IPS-11a (cell line): ENCODE results near the gene NMRAL1.

Experiments
- H3K4me3 ChIP-seq: one replicate; pipeline ENCODE4 v1.5.1; 2013; ENCODE audit warnings: low read depth, low read length, control low read depth

Gene NMRAL1

GRCh38 chr16:4467916-4468315 lies 6.5 kb downstream of the NMRAL1 start:
- H3K4me3 ChIP-seq: no peak overlapping the region

DNA sequence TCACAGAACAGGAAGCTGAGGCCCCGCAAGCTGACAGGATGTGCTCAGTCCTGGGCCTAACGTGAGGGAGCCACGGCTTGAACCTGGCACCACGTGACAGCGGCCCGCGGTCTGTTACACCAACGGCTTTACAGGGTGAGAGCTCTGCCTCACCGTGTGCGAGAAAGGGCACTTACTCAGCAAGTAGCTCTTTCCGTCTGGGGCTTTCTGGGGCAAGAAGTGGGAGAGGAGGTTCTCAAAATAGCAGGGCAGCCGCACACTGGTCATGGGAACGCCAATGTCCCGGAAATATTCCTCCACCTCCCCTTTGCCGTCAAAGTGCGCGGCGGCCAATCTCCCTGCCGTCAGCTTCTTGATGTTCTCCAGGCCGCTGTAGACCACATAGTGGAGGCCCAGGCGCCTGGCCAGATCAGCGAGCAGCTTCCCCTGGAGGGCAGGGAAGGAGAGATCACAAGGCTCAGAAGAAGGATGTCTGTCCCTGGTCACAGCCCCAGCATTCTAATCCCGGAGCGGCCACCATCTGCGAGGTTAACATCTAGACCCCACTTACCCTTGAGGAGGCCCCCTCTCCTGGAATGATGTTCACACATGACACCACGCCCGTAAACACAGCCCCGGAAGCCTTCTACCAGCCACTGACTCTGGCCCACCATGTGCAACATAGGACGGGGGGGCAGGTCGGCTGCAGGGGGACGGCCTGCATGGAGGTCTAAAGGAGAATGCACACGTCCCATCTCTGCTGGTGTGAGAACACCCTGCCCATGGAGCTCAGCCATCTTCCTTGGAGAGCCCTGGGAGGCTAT lies 8.2 kb downstream of the NMRAL1 start:
- no peak overlapping the region for H3K4me3 ChIP-seq

GRCh38 chr16:4463522-4464163 lies 10.8 kb downstream of the NMRAL1 start:
- H3K4me3 ChIP-seq: no peak overlapping the region

DNA sequence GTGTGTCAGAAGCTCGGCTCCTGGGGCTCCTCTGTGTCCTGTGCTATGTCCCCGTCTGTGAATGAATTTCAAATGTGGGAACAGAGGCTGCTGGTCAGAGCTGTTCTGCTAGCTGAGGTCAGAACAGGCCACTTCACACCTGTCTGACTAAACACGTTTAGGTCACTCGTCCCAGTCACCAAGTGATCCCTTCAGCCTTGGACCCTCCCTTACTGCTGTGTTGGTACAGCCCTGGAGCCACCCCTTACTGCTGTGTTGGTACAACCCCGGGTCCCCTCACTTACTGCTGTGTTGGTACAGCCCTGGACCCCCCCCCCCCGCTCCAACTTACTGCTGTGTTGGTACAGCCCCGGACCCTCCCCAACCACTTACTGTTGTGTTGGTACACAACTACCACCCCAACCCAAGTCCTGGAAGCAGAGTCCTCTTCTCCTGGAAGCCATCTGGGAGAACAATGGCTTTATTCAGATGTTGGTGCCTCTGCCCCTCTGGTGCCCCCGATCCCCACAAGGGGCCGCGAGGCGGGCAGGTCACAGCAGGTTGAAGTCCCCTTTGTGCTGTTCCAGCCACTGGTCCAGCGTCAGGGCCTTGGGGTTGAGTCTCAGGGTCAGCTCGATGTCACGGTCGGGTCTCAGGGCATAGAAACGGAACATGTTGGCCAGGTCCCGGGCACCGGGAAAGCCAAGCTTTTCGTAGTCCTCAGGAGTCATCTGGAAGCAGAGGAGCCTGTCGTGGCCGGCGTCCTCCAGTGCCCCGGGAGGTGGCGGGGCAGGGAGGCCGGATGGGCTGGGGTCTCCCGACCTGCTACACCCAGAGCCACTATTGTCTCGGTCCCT lies 13.0 kb downstream of the NMRAL1 start:
- no peak overlapping the region for H3K4me3 ChIP-seq

GRCh38 chr16:4460936-4461249 lies 13.5 kb downstream of the NMRAL1 start:
- H3K4me3 ChIP-seq: no peak overlapping the region

DNA sequence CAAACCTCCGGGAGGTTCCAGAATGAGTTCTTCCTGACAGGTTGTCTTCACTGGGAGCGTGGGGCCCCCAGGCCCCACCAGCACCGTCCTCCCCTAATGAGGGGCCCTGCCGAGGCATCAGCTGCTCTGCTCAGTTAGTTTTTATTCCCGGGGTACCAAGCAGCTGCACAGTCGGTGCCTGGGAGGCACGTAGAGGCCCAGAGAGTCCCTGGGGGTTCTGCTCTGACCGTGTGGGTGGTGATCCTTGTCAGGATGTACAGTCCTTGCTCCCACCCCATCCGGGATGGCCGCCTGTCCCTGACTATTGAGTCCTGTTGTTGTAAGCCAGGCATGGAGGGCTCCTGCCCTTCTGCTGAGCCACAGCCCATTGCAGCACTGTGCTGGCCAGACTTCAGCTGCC lies 18.5 kb downstream of the NMRAL1 start:
- H3K4me3 ChIP-seq: no peak overlapping the region

GRCh38 chr16:4455081-4455480 lies 19.3 kb downstream of the NMRAL1 start:
- H3K4me3 ChIP-seq: no peak overlapping the region

DNA sequence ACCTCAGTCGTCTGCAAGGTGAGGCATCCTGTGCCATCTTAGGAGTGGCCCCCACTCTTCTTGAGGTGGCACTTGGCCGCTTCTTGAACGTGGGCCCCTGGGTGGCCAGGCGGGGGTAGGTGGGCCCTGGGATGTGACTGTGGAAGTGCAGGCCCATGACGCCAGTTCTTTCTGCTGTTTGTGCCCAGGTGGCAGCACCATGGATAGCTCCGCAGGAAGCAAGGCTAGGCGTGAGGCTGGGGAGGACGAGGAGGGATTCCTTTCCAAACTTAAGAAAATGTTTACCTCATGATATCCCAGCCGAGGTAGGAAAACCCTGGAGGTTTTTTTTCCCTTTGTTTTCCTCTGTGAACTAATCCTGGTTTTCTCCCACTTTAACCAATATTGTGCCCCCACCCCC lies 19.8 kb downstream of the NMRAL1 start:
- H3K4me3 ChIP-seq: no peak overlapping the region

DNA sequence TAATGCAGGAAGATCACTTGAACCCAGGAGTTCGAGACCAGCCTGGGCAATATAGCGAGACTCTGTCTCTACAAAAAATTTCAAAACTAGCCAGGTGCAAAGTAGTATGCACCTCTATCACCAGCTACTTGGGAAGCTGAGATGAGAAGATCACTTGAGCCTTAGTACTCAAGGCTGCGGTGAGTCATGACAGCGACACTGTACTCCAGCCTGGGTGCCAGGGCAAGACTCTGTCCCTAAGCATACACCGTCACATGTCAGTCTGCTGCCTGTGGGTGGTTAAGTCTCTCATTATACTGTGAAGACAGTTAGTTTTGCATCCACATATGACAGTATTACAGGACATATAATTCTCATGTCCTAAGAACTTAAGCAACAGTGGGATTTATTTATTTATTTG lies 21.8 kb downstream of the NMRAL1 start:
- no peak overlapping the region for H3K4me3 ChIP-seq

GRCh38 chr16:4450931-4451519 lies 23.4 kb downstream of the NMRAL1 start:
- no peak overlapping the region for H3K4me3 ChIP-seq

DNA sequence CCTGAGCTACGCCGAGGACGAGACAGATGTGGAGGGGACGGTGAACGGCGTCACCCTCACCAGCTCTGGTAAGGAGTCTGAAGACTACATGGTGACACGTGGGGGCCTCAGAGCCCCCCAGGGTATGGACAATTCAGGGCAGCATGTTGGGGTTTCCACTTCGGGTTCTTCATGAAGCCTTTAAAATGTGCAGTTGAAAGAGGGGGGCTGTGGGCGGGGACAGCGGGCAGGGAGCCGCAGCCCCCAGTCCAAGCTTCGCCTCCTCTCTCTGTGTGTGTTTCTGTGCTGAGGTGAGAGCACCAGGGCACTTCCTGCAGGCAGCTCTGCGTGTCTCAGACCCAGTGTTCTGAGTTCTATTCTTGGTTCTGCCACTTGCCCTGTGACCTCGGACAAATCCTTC lies 24.0 kb downstream of the NMRAL1 start:
- no peak overlapping the region for H3K4me3 ChIP-seq

- no peak overlapping the region for H3K4me3 ChIP-seq
Measured at GRCh38 chr16:4443986-4444385, 30.4 kb downstream of the NMRAL1 start.

GRCh38 chr16:4443271-4443670 lies 31.2 kb downstream of the NMRAL1 start:
- H3K4me3 ChIP-seq: no peak overlapping the region

DNA sequence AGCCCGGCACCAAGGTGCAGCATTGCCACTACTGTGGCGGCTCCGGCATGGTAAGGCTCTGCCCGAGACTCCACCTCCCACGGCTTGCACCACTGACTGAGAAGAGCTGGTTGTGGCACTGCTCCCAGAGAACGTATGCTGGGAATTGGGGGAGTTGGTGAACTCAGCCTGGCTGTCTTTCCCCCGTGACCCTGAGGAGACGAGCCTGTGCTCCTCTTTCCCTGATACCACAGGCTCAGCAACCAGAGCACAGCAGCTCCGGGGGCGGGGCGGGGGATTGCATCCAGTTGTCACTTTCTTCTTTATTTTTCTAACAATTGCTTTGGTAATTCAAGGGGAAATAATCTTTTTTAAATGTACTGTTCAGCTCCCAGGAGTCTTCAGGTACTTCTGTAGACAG lies 32.1 kb downstream of the NMRAL1 start:
- H3K4me3 ChIP-seq: no peak overlapping the region

DNA sequence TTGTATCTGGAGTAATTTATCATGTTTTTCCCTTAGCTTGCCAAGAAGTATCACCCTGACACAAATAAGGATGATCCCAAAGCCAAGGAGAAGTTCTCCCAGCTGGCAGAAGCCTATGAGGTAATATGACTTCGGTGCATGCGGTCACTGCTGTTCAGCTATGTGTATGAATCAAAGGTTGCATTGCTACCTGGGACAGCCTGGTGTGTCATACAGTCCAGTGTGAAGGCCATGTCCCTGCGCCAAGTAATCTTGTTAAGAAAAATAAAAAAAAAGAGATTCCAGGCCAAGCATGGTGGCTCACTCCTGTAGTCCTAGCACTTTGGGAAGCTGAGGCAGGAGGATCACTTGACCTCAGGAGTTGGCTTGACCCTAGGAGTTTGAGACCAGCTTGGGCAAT lies 37.1 kb downstream of the NMRAL1 start:
- no peak overlapping the region for H3K4me3 ChIP-seq

DNA sequence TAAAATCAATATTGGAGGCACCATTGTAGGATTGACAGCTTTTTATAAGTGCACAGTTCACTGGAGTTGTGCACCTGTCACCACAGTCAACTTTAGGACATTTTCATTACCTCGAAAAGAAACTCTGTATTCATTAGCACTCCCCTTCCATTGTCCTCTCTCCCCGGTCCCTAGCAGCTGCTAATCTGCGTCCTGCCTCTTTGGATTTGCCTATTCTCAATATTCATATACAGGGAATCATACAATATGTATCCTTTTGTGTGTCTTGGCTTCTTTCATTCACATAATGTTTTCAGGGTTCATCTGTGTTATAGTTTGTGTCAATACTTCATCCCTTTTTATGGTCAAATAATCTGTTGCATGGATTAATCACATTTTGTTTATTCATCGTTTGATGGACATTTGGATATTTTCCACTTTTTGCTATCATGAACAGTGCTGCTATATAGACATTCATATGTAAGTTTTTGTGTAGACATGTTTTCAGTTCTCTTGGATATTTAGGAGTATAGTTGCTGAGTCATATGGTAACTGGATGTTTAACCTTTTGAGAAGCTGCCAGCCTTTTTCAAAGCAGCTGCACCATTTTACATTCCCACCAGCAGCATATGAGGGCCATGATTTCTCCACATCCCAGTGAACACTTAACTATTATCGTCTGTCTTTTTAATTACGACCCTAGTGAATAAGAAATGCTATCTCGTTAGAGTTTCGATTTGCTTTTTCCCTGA lies 38.9 kb downstream of the NMRAL1 start:
- H3K4me3 ChIP-seq: no peak overlapping the region

- no peak overlapping the region for H3K4me3 ChIP-seq
Measured at GRCh38 chr16:4433914-4434787, 40.3 kb downstream of the NMRAL1 start.

DNA sequence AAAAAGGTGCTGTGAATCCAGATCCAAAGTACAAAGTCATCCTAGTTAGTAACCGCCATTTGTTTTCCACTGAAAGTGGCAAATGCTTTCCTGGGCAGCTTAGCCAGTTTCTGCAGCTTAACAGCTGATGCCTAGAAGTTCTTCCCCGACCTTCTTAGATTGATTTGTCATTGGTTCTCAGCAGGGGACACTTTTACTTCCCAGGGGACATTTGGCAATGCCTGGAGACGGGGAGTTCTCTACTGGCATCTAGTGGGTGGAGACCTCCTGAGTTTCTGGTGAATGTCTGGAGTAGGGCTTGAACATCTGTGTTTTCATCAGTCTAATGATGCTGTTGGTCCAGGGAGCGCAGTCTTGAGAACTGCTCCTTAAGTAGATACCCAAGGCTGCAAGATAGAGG lies 41.2 kb downstream of the NMRAL1 start:
- no peak overlapping the region for H3K4me3 ChIP-seq

- H3K4me3 ChIP-seq: no peak overlapping the region
Measured at GRCh38 chr16:4431023-4431422, 43.4 kb downstream of the NMRAL1 start.

- H3K4me3 ChIP-seq: no peak overlapping the region
Measured at GRCh38 chr16:4428500-4428899, 45.9 kb downstream of the NMRAL1 start.
